HUES64 (cell line): ENCODE measurements around the gene STAB2.

ENCODE experiments used
- H3K27ac ChIP-seq: 2 replicates; pipeline ENCODE4 v1.7.0; 2013; ENCODE audit warnings: low read depth, low read length, inconsistent platforms
- H3K27me3 ChIP-seq: 2 replicates; pipeline ENCODE4 v1.6.1; 2013; ENCODE audit warnings: mild to moderate bottlenecking, low read length; ENCODE audit not compliant: insufficient read depth
- H3K36me3 ChIP-seq: 2 replicates; pipeline ENCODE4 v1.6.1; 2013; ENCODE audit warnings: mild to moderate bottlenecking, low read length; ENCODE audit not compliant: insufficient read depth
- H3K4me1 ChIP-seq: 2 replicates; pipeline ENCODE4 v1.6.1; 2013; ENCODE audit warnings: mild to moderate bottlenecking, low read length, moderate library complexity; ENCODE audit not compliant: insufficient read depth
- H3K4me3 ChIP-seq: 2 replicates; pipeline ENCODE4 v1.5.1; 2013; ENCODE audit warnings: mild to moderate bottlenecking, low read length, moderate library complexity
- H3K9ac ChIP-seq: 2 replicates; pipeline ENCODE4 v1.6.1; 2013; ENCODE audit warnings: mild to moderate bottlenecking, low read depth, low read length
- H3K9me3 ChIP-seq: 2 replicates; pipeline ENCODE4 v1.6.1; 2013; ENCODE audit warnings: low read depth, low read length; ENCODE audit not compliant: insufficient read depth
- WGBS: fragments of 150-250, 120-280 bp; methylation state at CpG from one replicate; pipeline ENCODE4 v1.1.7; 2013; ENCODE audit warnings: missing lambda C conversion rate; 5-methylcytosine and 5-hydroxymethylcytosine counted together

Gene STAB2

DNA sequence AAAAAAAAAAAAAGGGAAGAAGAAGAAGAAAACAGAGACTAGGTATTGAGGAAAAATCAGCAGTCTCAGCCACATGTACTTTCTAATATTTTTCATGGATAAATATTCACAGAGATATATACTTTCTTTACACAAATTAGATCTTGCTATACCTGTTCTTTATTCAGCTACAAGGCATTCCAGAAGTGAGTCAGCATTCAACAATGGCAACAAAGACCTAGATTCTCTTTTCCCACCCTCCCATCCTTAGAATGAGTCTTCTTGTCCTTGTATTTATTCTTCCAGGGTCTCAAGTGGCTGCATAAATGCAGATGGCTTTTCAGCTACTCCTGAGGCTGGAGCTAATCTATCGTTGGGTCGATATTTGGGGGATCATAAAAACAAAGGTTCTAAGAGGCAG lies 160.9 kb downstream of the STAB2 start:
- WGBS, result 89% methylated on average over 2 of the region's 2 CpGs
- H3K27me3 ChIP-seq, result no peaks in the 10 kb centered on the region
- no peak overlapping the region for H3K4me3 ChIP-seq
- H3K36me3 ChIP-seq, result no peaks in the 10 kb centered on the region
- H3K9ac ChIP-seq, result no peak overlapping the region
- no peak overlapping the region for H3K27ac ChIP-seq
- no peaks in the 10 kb centered on the region for H3K9me3 ChIP-seq
- H3K4me1 ChIP-seq, result no peaks in the 10 kb centered on the region

DNA sequence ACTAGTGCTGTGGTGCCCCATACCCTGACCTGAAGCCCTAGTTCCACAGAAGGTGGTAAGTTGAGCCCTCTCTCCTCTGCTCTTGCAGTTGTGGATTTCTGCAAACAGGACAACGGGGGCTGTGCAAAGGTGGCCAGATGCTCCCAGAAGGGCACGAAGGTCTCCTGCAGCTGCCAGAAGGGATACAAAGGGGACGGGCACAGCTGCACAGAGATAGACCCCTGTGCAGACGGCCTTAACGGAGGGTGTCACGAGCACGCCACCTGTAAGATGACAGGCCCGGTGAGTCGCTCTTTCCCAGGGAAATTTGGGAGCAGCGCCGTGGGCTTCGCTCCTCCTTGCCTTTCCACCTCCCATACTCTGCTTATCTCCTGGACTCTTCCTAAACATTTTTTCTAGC lies 161.8 kb downstream of the STAB2 start:
- no peaks in the 10 kb centered on the region for H3K9me3 ChIP-seq
- no peaks in the 10 kb centered on the region for H3K36me3 ChIP-seq
- H3K27me3 ChIP-seq, result no peaks in the 10 kb centered on the region
- no peak overlapping the region for H3K9ac ChIP-seq
- no peak overlapping the region for H3K4me3 ChIP-seq
- WGBS, result 93% methylated on average over 12 of the region's 12 CpGs
- H3K4me1 ChIP-seq, result no peaks in the 10 kb centered on the region
- no peak overlapping the region for H3K27ac ChIP-seq

DNA sequence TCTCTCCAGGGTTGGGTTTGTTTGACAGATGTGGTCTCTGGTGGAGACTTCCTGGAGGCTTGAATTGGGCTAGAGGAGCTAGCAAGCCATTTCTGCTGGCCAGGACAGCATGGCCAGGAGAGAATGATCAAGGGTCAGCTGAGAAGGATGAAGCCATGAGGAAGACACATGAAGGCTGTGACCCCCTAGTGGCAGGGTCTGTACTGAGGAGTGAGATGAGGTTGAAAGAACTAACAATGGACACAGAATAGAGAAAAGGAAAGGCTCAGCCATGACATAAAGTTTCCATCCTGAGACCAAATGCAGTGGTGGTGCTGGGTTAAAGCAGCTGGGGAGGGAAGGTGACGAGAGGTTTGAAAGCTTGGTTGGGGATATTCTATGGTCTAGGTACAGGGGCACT lies 164.1 kb downstream of the STAB2 start:
- Histone ChIP-seq H3K4me3 (no peak overlapping the region), H3K27me3 (no peaks in the 10 kb centered on the region), H3K27ac (no peak overlapping the region), H3K36me3 (no peaks in the 10 kb centered on the region), H3K9me3 (no peaks in the 10 kb centered on the region), H3K4me1 (no peaks in the 10 kb centered on the region), H3K9ac (no peak overlapping the region)
- 97% methylated on average over 1 of the region's 1 CpG for WGBS

DNA sequence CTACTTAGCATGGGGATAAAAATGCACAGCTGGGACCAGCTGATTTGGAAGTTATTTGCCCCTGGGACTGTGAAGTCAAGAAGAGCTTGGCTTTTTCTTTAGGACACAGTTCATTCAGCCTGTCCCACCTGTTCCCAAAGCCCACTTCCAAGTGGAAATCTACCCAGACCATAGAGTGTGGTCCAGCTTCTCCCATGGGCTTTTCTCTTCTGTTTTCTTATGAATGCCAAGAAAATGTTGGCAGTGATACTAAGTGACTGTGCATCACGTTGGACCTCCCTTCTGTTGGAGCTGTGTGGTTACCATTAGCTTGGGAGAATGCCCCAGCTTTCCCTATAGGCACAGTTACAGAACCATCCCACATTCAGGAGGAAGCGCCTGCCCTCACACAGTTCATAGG lies 164.5 kb downstream of the STAB2 start:
- Histone ChIP-seq H3K4me1 (no peaks in the 10 kb centered on the region), H3K36me3 (no peaks in the 10 kb centered on the region), H3K27ac (no peak overlapping the region), H3K9ac (no peak overlapping the region), H3K4me3 (no peak overlapping the region), H3K27me3 (no peaks in the 10 kb centered on the region), H3K9me3 (no peaks in the 10 kb centered on the region)
- WGBS, result 84% methylated on average over 2 of the region's 2 CpGs

DNA sequence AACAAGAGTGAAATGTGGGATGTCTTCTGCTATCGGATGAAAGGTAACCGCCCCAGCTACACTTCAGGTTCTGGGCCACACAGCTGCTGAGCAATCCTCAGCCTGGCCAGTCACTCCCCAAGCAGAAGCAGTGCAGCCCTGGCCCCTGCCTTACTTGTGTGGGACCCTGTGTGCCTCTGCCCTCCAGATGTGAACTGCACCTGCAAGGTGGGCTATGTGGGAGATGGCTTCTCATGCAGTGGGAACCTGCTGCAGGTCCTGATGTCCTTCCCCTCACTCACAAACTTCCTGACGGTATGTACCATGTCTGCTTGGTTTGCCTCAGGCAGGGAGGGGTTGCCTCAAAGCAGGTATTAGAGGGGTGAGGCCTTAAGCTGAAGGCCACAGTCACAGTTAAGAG lies 168.4 kb downstream of the STAB2 start:
- Histone ChIP-seq H3K27me3 (no peaks in the 10 kb centered on the region), H3K4me1 (no peaks in the 10 kb centered on the region), H3K36me3 (no peaks in the 10 kb centered on the region), H3K9ac (no peak overlapping the region), H3K9me3 (no peaks in the 10 kb centered on the region), H3K4me3 (no peak overlapping the region), H3K27ac (no peak overlapping the region)
- 67% methylated on average over 3 of the region's 3 CpGs for WGBS

DNA sequence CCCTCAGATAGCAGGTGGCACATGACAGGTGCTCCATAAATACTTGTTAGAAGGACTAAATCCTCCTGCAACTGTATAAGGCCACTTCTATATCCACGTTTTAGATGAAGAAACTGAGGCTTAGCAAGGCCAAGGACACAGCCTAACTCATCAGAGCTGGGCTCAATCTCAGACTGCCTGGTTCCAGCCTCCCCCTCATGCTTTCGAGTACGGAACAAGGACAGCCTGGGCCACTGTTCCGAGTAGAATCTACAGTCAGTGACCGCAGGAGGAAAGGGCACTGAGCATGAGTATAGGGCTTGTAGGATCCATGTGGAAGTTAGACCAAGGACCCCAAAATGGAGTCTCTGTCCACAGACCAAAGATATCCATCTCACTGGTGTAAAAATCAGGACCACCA lies 169.4 kb downstream of the STAB2 start:
- Histone ChIP-seq H3K9ac (no peak overlapping the region), H3K9me3 (no peaks in the 10 kb centered on the region), H3K4me1 (no peaks in the 10 kb centered on the region), H3K36me3 (no peaks in the 10 kb centered on the region), H3K27me3 (no peaks in the 10 kb centered on the region), H3K27ac (no peak overlapping the region), H3K4me3 (no peak overlapping the region)
- WGBS, result 81% methylated on average over 5 of the region's 5 CpGs

DNA sequence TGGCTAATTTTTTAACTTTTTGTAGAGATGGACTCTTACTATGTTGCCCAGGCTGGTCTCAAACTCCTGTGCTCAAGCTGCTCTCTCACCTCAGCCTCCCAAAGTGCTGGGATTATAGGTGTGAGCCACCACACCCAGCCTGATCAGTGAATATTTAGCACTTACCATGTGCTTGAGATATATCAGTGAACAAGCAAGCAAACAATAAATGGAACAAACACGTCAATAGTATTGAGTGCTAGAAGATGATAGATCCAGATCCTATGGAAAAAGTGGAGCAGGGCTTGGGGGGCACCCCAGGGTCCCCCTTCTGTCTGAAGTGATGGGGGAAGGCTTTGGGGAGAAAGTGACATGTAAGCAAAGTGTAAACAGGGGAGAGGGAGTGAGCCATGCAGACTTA lies 170.2 kb downstream of the STAB2 start:
- H3K4me1 ChIP-seq, result no peaks in the 10 kb centered on the region
- no peak overlapping the region for H3K9ac ChIP-seq
- no peaks in the 10 kb centered on the region for H3K27me3 ChIP-seq
- WGBS, result 95% methylated on average over 1 of the region's 1 CpG
- no peaks in the 10 kb centered on the region for H3K9me3 ChIP-seq
- no peak overlapping the region for H3K4me3 ChIP-seq
- H3K36me3 ChIP-seq, result no peaks in the 10 kb centered on the region
- no peak overlapping the region for H3K27ac ChIP-seq

DNA sequence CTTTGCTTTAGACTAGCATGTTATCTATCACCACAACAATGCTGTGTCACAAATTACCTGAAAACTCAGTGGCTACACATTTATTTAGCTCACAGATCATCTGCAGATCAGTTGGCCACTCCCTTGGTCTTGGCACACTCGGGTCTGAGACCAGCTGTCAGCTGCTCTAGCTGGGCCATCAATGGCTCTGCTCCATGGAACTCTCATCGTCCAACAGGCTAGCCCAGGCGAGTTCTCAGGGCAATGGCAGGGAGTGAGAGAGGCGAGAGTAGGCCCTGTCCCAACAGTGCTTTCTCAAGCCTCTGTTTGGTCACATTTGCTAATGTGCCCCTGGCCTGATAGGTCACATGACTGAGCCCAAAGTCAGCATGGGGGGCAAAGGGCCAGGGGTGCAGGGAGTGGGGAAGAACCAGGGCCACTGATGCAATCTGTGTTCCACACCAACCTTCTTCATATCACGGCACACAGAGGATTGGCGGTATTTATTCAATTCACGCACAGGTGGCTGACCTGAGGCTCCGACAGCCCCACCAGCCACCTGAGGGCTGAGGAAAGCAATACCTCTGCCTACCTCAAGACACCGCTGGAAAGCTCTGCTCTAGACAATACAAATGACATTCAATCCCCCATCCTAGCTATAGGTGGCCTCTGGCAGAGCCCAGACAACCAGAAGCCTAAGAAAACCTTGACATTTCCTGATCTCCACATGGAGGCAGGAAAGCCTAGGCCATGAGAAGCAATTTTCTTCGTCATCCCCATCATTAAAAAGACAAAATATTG lies 171.4 kb downstream of the STAB2 start:
- H3K9me3 ChIP-seq, result no peaks in the 10 kb centered on the region
- H3K4me3 ChIP-seq, result no peak overlapping the region
- H3K9ac ChIP-seq, result no peak overlapping the region
- WGBS, result 92% methylated on average over 10 of the region's 10 CpGs
- no peaks in the 10 kb centered on the region for H3K4me1 ChIP-seq
- H3K36me3 ChIP-seq, result no peaks in the 10 kb centered on the region
- H3K27ac ChIP-seq, result no peak overlapping the region
- H3K27me3 ChIP-seq, result no peaks in the 10 kb centered on the region

DNA sequence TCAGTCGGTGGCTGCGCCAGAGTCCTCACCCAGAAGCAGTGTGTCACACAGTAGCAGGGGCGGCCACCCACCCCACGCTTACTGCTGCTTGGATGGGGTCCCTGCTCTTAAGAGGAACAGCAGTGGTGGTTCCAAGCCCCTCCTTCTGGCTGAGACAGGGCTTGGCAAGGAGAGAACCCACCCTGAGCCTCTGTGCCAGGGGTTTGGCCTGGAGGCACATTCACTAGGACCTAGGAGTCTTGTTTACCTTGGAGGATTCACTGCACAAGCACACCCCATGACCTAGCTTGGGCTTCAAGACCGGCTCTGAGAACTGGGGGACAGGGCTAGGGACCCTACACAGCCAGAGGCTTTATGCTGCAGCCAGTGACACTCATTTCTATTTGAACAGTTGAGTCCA lies 175.4 kb downstream of the STAB2 start:
- Histone ChIP-seq H3K36me3 (peaks cover 12% of the 10 kb centered on the region), H3K27me3 (no peaks in the 10 kb centered on the region), H3K9me3 (no peaks in the 10 kb centered on the region), H3K27ac (no peak overlapping the region), H3K9ac (no peak overlapping the region), H3K4me1 (no peaks in the 10 kb centered on the region), H3K4me3 (no peak overlapping the region)
- WGBS, result 96% methylated on average over 5 of the region's 5 CpGs

DNA sequence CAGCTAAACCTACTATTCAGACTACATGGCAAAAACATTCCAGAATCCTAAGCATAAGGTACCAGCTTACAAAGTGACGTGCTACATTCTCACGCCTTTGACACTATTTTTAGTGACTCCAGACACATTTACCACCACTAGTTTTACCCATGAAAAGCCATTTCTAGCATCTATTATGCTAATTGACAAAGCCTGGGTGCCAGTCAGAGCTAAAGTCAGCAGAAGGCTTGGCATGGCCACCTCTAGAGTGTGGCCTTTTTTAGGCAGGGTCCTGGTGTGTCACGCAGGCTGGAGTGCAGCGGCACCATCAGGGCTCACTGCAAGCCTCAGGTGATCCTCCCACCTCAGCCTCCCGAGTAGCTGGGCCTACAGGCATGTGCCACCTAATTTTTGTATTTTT lies 178.2 kb downstream of the STAB2 start:
- H3K36me3 ChIP-seq, result peaks cover 12% of the 10 kb centered on the region
- no peak overlapping the region for H3K27ac ChIP-seq
- WGBS, result 95% methylated on average over 5 of the region's 5 CpGs
- no peaks in the 10 kb centered on the region for H3K27me3 ChIP-seq
- no peaks in the 10 kb centered on the region for H3K9me3 ChIP-seq
- H3K4me3 ChIP-seq, result no peak overlapping the region
- no peak overlapping the region for H3K9ac ChIP-seq
- H3K4me1 ChIP-seq, result peaks cover 16% of the 10 kb centered on the region

DNA sequence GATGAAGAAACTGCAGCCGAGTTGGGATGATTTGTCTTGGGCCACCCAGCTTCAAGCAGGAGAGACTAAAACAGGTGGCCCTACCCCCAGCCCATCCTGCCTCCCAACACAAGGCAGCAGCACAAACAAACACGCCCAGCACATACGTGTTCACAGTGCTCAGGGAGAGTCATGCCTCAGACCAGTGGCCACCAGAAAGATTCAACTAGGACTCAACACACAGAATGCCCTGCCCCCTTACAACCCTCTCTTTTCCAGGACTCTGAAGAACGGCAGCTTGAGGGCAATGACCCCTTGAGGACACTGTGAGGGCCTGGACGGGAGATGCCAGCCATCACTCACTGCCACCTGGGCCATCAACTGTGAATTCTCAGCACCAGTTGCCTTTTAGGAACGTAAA lies 179.0 kb downstream of the STAB2 start:
- Histone ChIP-seq H3K9ac (no peak overlapping the region), H3K27me3 (no peaks in the 10 kb centered on the region), H3K9me3 (no peaks in the 10 kb centered on the region), H3K36me3 (peaks cover 15% of the 10 kb centered on the region), H3K27ac (no peak overlapping the region), H3K4me1 (peaks cover 16% of the 10 kb centered on the region), H3K4me3 (no peak overlapping the region)
- WGBS, result 93% methylated on average over 5 of the region's 6 CpGs
